ENCODE results near the gene PLEKHA1. TPM values are rescaled to one million over a fixed set of nuclear protein-coding genes. Genes with fewer than 3 reads are reported as not detected.
A peak's percentile ranks its signal among the peaks of the same experiment; 100 is the strongest.

Gene PLEKHA1
- total and polyA plus RNA-seq, 9 donors, result 16.7 to 31.1 (median 27.1) TPM

DNA sequence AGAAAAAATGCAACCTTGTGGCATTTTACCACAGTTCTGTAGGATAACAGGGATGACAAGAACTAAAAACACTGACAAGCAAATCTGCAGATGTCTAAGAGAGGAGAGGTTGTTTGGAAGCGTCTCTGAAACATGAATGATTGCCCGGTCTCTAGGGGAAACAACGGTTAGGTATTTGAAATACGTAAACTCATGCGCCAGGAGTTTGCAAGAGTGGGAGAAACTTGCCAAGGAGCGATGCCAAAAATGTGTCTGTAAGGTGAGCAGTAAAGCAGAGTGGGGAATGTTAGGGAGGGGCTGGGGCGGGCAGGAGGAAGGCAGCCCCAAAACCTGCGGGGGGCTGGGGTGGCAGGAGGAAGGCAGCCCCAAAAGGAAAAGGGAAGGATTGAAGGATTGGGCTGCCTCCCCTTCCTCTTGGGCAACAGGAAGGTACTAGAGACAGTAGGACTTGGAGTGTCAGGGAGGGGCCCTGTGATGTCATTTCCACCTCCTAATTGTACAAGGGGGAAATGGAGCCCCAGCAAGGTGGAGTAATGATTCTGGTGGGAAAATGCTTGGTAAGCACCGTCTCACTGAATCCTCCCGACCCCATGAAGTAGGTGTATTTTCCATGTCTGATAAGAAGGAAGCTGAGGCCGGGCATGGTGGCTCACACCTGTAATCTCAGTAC lies 33.2 kb upstream of the PLEKHA1 start:
- no peak overlapping the region for H3K27ac ChIP-seq

DNA sequence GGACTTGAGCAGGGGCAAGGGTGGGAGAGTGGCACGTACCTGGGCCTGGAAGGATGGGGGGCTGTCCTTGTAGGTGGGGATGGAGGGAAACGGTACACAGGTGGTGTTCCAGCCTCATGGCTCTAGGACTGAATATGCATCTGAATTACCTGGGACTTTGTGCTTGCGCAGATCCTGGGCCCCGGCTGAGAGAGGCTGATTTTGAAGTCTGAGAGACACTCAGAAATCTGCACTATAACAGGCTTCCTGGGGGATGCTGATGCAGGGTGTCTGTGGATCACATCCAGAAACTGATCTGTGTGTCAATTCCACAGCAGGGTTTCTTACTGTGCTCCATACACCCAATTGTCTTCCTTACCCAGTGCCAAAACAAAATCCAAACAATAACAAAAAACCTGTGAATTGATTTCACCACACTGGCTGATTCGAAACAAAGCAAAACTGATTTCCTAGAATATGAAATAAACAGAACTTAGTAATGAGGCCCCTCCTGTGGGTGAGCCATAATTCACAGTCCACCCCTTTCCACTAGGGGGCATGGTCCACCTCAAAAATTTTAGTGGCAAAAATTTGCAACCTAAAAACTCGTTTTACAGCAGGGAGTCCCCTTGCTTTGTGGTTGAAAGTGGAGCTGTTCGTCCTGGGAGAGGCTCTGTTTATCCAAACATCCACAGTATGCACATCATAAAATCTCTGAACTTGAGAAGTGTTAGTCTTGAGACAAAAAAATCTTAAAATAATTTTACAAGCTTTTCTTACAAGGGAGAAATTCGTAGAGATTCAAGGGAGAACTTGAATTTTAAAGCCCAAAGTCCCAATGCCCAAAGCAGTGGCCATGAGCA lies 32.0 kb upstream of the PLEKHA1 start:
- Histone ChIP-seq H3K4me3 (no peak overlapping the region), H3K27me3 (no peaks in the 10 kb centered on the region), H3K27ac (peak overlapping the region in 1 of 2 donors; percentile 38), H3K36me3 (no peaks in the 10 kb centered on the region), H3K9me3 (no peaks in the 10 kb centered on the region), H3K4me1 (ENCODE audit: insufficient read depth) (peaks cover 4% of the 10 kb centered on the region)
- WGBS, 3 donors, result 55 to 59% (median 55%) methylated on average over 8 of the region's 8 CpGs
- TF ChIP-seq, protein P1, sequence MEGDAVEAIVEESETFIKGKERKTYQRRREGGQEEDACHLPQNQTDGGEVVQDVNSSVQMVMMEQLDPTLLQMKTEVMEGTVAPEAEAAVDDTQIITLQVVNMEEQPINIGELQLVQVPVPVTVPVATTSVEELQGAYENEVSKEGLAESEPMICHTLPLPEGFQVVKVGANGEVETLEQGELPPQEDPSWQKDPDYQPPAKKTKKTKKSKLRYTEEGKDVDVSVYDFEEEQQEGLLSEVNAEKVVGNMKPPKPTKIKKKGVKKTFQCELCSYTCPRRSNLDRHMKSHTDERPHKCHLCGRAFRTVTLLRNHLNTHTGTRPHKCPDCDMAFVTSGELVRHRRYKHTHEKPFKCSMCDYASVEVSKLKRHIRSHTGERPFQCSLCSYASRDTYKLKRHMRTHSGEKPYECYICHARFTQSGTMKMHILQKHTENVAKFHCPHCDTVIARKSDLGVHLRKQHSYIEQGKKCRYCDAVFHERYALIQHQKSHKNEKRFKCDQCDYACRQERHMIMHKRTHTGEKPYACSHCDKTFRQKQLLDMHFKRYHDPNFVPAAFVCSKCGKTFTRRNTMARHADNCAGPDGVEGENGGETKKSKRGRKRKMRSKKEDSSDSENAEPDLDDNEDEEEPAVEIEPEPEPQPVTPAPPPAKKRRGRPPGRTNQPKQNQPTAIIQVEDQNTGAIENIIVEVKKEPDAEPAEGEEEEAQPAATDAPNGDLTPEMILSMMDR (IDR thresholded peaks at IDR 0.05), result peak; percentile 43 to 72 (median 62)
- TF ChIP-seq EP300 (IDR thresholded peaks at IDR 0.05) (no peak), POLR2A (IDR thresholded peaks at IDR 0.05) (no peak)
- intact Hi-C loops (cut with DNase I), result loop anchor here in 3 of 4 donors (2.0 to 10.0 kb wide), 4 partner anchors 45 to 225 kb away; no protein-coding TSS in a partner anchor
- DNase-seq, result peak; percentile 39 to 72 (median 53)

More for the DNA sequence above, 33.2 kb upstream of the PLEKHA1 start:
- Histone ChIP-seq H3K4me1 (ENCODE audit: insufficient read depth) (peaks cover 4% of the 10 kb centered on the region), H3K4me3 (no peak overlapping the region), H3K36me3 (no peaks in the 10 kb centered on the region), H3K27me3 (no peaks in the 10 kb centered on the region), H3K9me3 (no peaks in the 10 kb centered on the region)
- DNase-seq, result peak in 2 of 5 donors; percentile 29 to 30
- TF ChIP-seq POLR2A (IDR thresholded peaks at IDR 0.05) (no peak), EP300 (IDR thresholded peaks at IDR 0.05) (no peak)
- TF ChIP-seq, protein P1 (IDR thresholded peaks at IDR 0.05), result no peak
- 33 to 46% (median 37%) methylated on average over 11 of the region's 11 CpGs for WGBS, 3 donors
- intact Hi-C loops (cut with DNase I), result loop anchor here in 3 of 4 donors (5.0 to 10.0 kb wide), 3 partner anchors 44 to 226 kb away; no protein-coding TSS in a partner anchor

DNA sequence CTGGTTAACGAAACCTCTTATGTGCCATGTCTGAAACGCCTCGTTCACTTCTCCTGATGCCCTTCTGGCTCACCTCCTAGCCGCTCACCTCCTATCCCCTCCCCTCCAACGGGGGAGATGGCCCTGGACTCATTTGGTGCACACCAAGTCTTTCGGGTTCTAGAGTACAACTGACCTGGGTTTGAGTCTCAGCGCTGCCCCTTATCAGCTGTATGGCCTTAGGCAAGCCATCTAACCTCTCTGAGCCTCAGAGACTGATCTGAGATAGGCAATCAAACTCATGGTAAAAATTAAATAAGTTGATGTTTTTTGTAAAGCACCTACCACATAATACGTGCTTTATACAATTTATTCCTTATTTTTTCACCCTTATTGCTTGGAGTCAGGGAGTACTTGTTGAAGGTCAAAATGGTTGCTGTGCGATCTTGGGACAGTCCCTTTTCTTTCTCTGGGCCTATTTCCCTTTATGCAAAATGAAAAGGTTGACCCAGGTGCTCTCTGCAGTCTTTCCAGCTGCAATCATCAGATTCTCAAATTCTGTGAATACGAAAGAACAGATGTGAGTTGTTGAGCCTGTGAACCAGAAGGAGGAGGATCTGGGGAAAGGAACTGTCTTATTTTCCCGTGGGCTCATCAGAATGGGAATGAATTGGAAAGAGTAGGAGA lies 31.2 kb upstream of the PLEKHA1 start:
- no peak overlapping the region for H3K4me3 ChIP-seq
- 86 to 91% (median 89%) methylated on average over 11 of the region's 11 CpGs for WGBS, 3 donors
- H3K27ac ChIP-seq, result no peak overlapping the region

More for the DNA sequence above, 31.2 kb upstream of the PLEKHA1 start:
- no peak for DNase-seq
- H3K36me3 ChIP-seq, result no peaks in the 10 kb centered on the region
- no peak for TF ChIP-seq POLR2A (IDR thresholded peaks at IDR 0.05)
- TF ChIP-seq, protein P1 (IDR thresholded peaks at IDR 0.05), result no peak
- TF ChIP-seq EP300 (IDR thresholded peaks at IDR 0.05), result no peak
- H3K9me3 ChIP-seq, result no peaks in the 10 kb centered on the region
- H3K4me1 ChIP-seq (ENCODE audit: insufficient read depth), result peaks cover 4% of the 10 kb centered on the region
- intact Hi-C loops (cut with DNase I), result loop anchor here in 3 of 4 donors (2.0 to 10.0 kb wide), 4 partner anchors 46 to 224 kb away; no protein-coding TSS in a partner anchor
- no peaks in the 10 kb centered on the region for H3K27me3 ChIP-seq
